NT2/D1 (cell line): ENCODE data around the gene HSPBP1.

ENCODE experiments used
- SUZ12 ChIP-seq: IDR thresholded peaks from 2 replicates; pipeline ENCODE4 v1.6.1; 2011; ENCODE audit not compliant: insufficient read length, insufficient read depth; ENCODE audit errors: extremely low read depth
- YY1 ChIP-seq: IDR thresholded peaks from 2 replicates; pipeline ENCODE4 v1.6.1; 2011; ENCODE audit not compliant: insufficient read length, insufficient read depth

- TF ChIP-seq YY1, result no peak
- TF ChIP-seq SUZ12, result no peak
Measured at GRCh38 chr19:55266840-55267239, 13.1 kb downstream of the HSPBP1 start.
